Measurements from ENCODE around the gene ARMC7.

The ARMC7 gene

DNA sequence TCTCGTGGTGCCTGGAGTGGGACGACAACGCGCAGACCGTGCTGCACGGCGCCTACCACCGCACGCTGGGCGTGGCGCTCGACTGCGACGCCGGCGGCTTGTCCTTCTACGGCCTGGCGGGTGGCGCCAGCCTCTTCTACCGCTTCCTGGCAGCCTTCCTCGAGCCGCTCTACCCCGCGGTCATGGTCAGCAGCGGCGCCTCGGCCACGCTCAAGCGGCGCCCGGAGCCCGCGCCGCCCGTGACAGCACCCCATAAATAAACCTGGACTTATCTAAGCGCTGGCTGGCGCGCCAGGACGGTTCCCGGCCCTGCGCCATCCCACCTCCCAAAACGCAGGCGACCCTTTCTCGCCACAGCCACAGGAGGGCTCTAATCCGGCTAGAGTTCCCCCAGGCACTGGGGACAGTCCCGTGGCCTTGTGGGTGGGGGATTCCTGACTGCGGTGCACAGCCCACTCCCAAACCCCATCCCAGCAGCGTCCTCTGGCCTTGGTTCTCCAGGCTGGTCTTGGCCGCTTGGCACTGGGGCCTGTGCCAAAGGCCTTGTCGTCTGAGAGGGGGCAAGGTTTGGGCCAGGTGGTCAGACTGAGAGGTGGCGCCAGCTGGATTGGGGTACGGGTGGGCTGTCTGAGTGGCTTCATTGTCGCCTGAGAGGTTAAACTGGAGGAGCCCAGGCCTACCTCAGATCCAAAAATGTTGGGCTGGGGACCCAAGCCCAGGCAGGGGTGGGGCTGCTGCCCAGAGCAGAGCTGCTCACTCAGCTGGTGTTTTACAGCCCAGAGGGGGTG lies 32.1 kb upstream of the ARMC7 start:
- H3K79me2 ChIP-seq: no peaks in the 10 kb centered on the region
- H3K27me3 ChIP-seq (ENCODE audit: control insufficient read depth, insufficient read depth, low read length): no peaks in the 10 kb centered on the region
- peak overlapping the region; percentile 89 for H2AFZ ChIP-seq
- TF ChIP-seq, protein P1, sequence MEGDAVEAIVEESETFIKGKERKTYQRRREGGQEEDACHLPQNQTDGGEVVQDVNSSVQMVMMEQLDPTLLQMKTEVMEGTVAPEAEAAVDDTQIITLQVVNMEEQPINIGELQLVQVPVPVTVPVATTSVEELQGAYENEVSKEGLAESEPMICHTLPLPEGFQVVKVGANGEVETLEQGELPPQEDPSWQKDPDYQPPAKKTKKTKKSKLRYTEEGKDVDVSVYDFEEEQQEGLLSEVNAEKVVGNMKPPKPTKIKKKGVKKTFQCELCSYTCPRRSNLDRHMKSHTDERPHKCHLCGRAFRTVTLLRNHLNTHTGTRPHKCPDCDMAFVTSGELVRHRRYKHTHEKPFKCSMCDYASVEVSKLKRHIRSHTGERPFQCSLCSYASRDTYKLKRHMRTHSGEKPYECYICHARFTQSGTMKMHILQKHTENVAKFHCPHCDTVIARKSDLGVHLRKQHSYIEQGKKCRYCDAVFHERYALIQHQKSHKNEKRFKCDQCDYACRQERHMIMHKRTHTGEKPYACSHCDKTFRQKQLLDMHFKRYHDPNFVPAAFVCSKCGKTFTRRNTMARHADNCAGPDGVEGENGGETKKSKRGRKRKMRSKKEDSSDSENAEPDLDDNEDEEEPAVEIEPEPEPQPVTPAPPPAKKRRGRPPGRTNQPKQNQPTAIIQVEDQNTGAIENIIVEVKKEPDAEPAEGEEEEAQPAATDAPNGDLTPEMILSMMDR (IDR thresholded peaks at IDR 0.05): no peak
- H3K4me1 ChIP-seq: peaks cover 3% of the 10 kb centered on the region
- no peaks in the 10 kb centered on the region for H3K9me3 ChIP-seq (ENCODE audit: control insufficient read depth, low read length)
- peak overlapping the region; percentile 8 for H3K4me3 ChIP-seq (ENCODE audit: low read depth, low read length)
- H3K4me2 ChIP-seq (ENCODE audit: low read length): peak overlapping the region; percentile 53
- peak overlapping the region; percentile 42 for H3K27ac ChIP-seq
- no peak overlapping the region for H3K9ac ChIP-seq
- H3K36me3 ChIP-seq (ENCODE audit: control insufficient read depth, insufficient read depth, low read length): no peaks in the 10 kb centered on the region

DNA sequence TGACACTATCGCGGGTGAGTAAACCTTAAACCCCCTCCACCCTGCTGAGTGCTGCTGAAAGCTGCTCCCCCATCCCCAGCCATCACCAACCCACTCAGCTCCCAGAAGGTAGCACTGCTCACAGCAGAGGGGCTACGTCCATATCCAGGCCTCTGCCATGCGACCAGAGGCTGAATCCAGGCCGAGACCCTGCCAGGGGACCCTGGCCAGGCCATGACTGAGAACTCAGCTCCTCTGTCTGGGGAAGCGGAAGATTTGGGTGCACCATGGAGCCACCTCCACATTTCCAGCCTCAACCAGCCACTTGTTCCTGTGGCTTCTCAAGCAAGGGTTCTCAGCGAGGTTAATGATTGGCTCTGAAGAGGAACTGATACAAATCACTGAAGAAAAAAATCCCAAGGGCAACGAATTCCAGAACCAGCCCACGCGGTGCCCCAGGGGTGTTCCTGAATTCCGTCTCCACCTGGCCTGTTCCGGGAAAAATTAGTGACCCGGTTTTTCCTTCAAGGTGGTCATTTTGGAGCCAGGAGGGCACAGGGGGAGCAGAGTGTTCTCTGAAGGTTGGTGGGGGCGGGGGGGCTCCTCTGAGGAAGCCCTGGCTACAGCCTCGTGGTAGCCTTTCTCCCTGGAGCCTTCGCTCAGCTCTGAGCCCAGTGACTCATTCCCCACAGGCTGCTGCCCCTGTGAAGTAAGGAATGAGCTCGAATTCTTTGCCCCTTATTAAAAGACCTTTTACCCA lies 31.3 kb upstream of the ARMC7 start:
- Histone ChIP-seq H3K27me3 (ENCODE audit: control insufficient read depth, insufficient read depth, low read length) (no peaks in the 10 kb centered on the region), H3K4me3 (ENCODE audit: low read depth, low read length) (no peak overlapping the region), H3K36me3 (ENCODE audit: control insufficient read depth, insufficient read depth, low read length) (no peaks in the 10 kb centered on the region), H2AFZ (peak overlapping the region; percentile 89), H3K4me1 (peaks cover 3% of the 10 kb centered on the region), H3K4me2 (ENCODE audit: low read length) (no peak overlapping the region), H3K27ac (no peak overlapping the region), H3K9ac (no peak overlapping the region), H3K79me2 (no peaks in the 10 kb centered on the region), H3K9me3 (ENCODE audit: control insufficient read depth, low read length) (no peaks in the 10 kb centered on the region)
- TF ChIP-seq, protein P1 (IDR thresholded peaks at IDR 0.05): no peak

DNA sequence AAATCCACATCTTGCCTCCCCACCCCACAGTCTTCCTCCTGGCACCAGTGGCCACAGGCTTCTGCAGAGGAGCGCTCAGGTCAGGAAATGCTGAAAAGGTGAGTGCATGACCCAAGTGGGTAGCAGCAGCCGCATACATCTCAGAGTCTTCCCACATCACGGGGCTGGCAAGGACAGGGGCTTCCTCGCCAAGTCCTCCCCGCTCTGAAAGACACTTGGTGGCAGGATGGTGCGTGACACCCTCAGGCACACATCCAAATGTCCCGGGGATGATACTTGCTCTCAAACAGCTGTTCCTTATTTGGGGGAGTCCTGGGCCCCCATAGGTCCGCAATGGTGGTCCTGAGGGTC lies 30.8 kb upstream of the ARMC7 start:
- TF ChIP-seq, protein P1 (IDR thresholded peaks at IDR 0.05): no peak
- Histone ChIP-seq H3K79me2 (no peaks in the 10 kb centered on the region), H3K36me3 (ENCODE audit: control insufficient read depth, insufficient read depth, low read length) (no peaks in the 10 kb centered on the region), H3K4me3 (ENCODE audit: low read depth, low read length) (no peak overlapping the region), H3K9ac (no peak overlapping the region), H3K4me1 (peaks cover 3% of the 10 kb centered on the region), H2AFZ (no peak overlapping the region), H3K27ac (no peak overlapping the region), H3K4me2 (ENCODE audit: low read length) (no peak overlapping the region), H3K9me3 (ENCODE audit: control insufficient read depth, low read length) (no peaks in the 10 kb centered on the region), H3K27me3 (ENCODE audit: control insufficient read depth, insufficient read depth, low read length) (no peaks in the 10 kb centered on the region)

DNA sequence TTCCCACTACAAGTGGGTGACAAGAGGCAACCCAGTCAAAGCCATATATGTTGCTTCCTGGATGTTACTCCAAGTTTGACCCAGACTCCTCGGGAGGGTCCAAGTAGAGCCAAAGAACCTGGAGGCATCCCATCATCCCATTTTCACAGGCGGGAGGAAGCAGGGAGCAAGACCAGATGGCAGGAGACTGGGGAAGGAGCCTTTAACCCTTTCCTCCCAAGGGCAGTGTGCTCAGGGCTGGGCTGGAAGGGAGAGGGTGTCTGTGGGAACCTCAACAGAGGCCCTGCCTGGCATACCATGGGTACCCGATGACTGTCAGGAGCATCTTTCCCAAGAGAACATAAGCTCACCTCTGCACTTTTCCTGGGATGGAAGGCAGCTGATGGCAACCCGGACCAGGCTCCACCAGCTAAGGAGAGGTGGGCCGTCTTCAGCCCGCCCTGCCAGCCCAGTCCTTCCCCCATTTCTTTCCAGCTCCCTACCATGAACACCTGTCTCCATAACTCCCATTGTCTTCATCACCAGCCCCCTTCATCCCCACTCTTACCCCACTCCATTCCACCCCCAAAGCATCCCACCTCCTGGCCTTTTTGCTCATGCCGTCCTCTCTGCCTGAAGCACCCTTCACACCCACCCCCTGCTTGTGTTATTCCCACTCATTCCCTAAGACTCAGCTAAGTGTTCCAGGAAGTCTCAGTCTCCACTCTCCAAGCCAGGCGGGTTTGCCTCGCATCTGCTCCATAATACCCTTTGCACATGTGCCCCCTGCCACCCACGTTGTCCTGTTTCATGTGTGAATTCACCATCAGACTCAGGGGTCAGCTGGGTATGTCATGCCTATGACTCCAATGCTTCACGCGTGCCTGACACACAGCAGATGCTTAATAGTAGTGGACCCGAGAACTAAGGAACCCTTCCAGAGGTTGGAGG lies 27.9 kb upstream of the ARMC7 start:
- Histone ChIP-seq H3K27ac (no peak overlapping the region), H3K79me2 (no peaks in the 10 kb centered on the region), H3K4me3 (ENCODE audit: low read depth, low read length) (no peak overlapping the region), H3K27me3 (ENCODE audit: control insufficient read depth, insufficient read depth, low read length) (no peaks in the 10 kb centered on the region), H3K4me2 (ENCODE audit: low read length) (no peak overlapping the region), H3K9ac (no peak overlapping the region), H3K4me1 (peaks cover 3% of the 10 kb centered on the region), H3K36me3 (ENCODE audit: control insufficient read depth, insufficient read depth, low read length) (no peaks in the 10 kb centered on the region), H3K9me3 (ENCODE audit: control insufficient read depth, low read length) (no peaks in the 10 kb centered on the region), H2AFZ (no peak overlapping the region)
- TF ChIP-seq, protein P1 (IDR thresholded peaks at IDR 0.05): no peak
